ENCODE data around the gene TBC1D3I. TPM values are rescaled to one million over a fixed set of nuclear protein-coding genes. Genes with fewer than 3 reads are reported as not detected.
"Not testable (repeated sequence)": the region's sequence is repeated elsewhere in the genome, so short reads cannot be mapped to it uniquely, and the experiment has no call there.

Gene TBC1D3I
- total RNA-seq, 2 experiments from 2014 or later, result 0.45 to 1.1 TPM

- DNase-seq (no peak), ATAC-seq (no peak)
- Mint-ChIP-seq H3K9me3 (ENCODE audit: low read depth) (peaks cover 6% of the 10 kb centered on the region), H3K4me1 (peaks cover 54% of the 10 kb centered on the region), H3K4me3 (no peak overlapping the region), H3K36me3 (peaks cover 11% of the 10 kb centered on the region), H3K27me3 (no peaks in the 10 kb centered on the region), H3K27ac (no peak overlapping the region)
- CTCF ChIA-PET, result interaction anchor here (0.9 to 1.4 kb wide), 2 partner anchors 18 to 269 kb away, joined by 3 to 5 read pairs; partner anchors contain the start of genes CCL3L1 and CCL3L3
Observed at GRCh38 chr17:36213695-36214094, 50.7 kb downstream of the TBC1D3I start.

DNA sequence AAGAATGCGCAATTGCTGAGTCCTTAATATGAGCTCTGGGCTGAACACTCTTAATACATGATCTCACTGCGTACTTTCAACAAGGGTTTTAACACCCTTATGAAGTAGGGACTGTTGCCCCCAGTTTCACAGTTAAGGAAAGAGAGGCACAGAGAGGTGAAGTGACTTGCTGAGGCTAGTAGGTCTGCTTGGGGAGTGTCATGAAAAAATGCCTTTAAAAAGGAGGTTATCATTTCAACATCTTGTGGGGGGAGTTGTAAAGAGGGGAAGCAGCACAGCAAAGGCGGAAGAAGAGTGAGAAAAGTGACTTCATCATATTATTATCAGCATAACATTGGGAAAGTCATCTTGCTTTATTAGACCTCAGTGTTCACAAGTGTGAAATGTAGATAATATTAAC, 51.4 kb downstream of the TBC1D3I start:
- no peak overlapping the region for H3K4me3 Mint-ChIP-seq
- peaks cover 5% of the 10 kb centered on the region for H3K36me3 Mint-ChIP-seq
- H3K27ac Mint-ChIP-seq, result no peak overlapping the region
- H3K27me3 Mint-ChIP-seq, result no peaks in the 10 kb centered on the region
- DNase-seq (no peak), ATAC-seq (no peak)
- H3K9me3 Mint-ChIP-seq (ENCODE audit: low read depth), result peaks cover 3% of the 10 kb centered on the region
- CTCF ChIA-PET, result interaction anchor here (1.9 kb wide), 1 partner anchor 11 kb away, joined by 7 read pairs; no protein-coding TSS in a partner anchor
- peaks cover 54% of the 10 kb centered on the region for H3K4me1 Mint-ChIP-seq

- DNase-seq (no peak), ATAC-seq (no peak)
- CTCF ChIA-PET, result interaction anchor here (1.9 kb wide), 1 partner anchor 10 kb away, joined by 7 read pairs; no protein-coding TSS in a partner anchor
- H3K27me3 Mint-ChIP-seq, result no peaks in the 10 kb centered on the region
- no peak overlapping the region for H3K4me3 Mint-ChIP-seq
- peak overlapping the region; percentile 76 for H3K27ac Mint-ChIP-seq
- no peaks in the 10 kb centered on the region for H3K9me3 Mint-ChIP-seq (ENCODE audit: low read depth)
- peaks cover 57% of the 10 kb centered on the region for H3K4me1 Mint-ChIP-seq
- peaks cover 1% of the 10 kb centered on the region for H3K36me3 Mint-ChIP-seq
Observed at GRCh38 chr17:36212272-36212605, 52.1 kb downstream of the TBC1D3I start.

DNA sequence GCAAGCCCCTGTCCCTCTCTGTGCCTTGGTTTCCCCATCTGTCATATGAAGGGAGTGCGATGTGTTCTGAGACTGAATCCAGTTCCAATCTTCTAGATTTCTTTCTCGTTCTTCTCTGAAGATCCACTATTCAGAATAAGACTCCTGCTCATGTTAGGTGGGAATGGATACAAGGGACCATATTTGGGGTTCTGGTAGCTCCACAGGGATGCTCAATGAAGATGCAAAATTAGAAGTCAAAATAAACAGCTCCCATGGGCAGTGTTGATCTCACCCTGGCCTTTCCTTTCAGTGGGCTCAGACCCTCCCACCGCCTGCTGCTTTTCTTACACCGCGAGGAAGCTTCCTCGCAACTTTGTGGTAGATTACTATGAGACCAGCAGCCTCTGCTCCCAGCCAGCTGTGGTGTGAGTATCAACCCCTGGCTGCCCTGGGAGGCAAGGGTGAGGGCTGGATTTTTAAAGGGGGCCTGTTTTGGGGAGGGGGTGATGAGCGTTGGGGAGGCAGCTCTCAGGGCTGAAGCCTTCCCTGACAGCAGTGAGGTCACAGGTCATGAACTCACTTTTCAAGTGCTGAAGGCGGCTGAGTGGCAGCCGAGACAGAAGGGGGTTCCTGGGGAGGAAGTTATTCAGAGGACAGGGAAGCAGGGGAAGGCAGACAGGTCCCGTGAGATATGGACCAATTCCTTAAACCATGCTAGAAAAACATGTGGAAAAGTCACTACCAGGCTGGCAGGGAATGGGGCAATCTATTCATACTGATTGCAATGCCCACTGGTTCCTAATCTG, 52.7 kb downstream of the TBC1D3I start:
- Mint-ChIP-seq H3K4me3 (peak overlapping the region; percentile 42), H3K4me1 (peaks cover 63% of the 10 kb centered on the region), H3K27ac (peak overlapping the region; percentile 76)
- not testable (repeated sequence) for H3K9me3 Mint-ChIP-seq (ENCODE audit: low read depth); H3K27me3 Mint-ChIP-seq; H3K36me3 Mint-ChIP-seq; DNase-seq
- CTCF ChIA-PET, result interaction anchor here (0.6 to 1.9 kb wide), 2 partner anchors 10 to 26 kb away, joined by 3 to 7 read pairs; no protein-coding TSS in a partner anchor
- peak; percentile 16 for ATAC-seq

- peak within 1 kb of the TSS; percentile 42 for H3K4me3 Mint-ChIP-seq
- DNase-seq (peak; percentile 65), ATAC-seq (peak; percentile 59)
- CTCF ChIA-PET, result interaction anchor here (1.1 to 1.9 kb wide), 5 partner anchors 9 to 447 kb away, joined by 4 to 7 read pairs (median 5); partner anchors contain the start of genes CCL3L1 and CCL3L3
- H3K27me3 Mint-ChIP-seq; H3K9me3 Mint-ChIP-seq (ENCODE audit: low read depth); H3K36me3 Mint-ChIP-seq: not testable (repeated sequence)
- H3K4me1 Mint-ChIP-seq, result peaks cover 71% of the 10 kb centered on the region
- H3K27ac Mint-ChIP-seq, result peak within 1 kb of the TSS; percentile 77
Observed at GRCh38 chr17:36210439-36211211, 53.7 kb downstream of the TBC1D3I start, which contains the start of gene CCL4L2. CCL4L2 (plus strand) TSS chr17:36211063.

DNA sequence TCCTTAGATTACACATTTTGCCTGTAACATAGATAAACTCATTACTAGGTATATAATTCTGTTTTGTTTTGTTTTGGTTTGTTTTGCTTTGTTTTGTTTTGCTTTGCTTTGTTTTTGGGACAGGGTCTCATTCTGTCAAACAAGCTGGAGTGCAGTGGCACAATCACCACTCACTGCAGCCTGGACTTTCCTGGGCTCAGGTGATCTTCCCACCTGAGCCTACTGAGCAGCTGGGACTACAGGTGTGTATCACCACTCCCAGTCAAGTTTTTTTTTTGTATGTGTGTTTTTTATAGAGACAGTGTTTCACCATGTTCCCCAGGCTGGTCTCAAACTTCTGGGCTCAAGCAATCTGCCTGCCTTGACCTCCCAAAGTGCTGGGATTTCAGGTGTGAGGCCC, 54.8 kb downstream of the TBC1D3I start:
- CTCF ChIA-PET, result interaction anchor here (1.3 to 1.5 kb wide), 3 partner anchors 13 to 234 kb away, joined by 5 to 7 read pairs (median 5); partner anchors contain the start of genes CCL3L1 and CCL3L3
- Mint-ChIP-seq H3K4me3 (no peak overlapping the region), H3K27me3 (peaks cover 2% of the 10 kb centered on the region), H3K9me3 (ENCODE audit: low read depth) (no peaks in the 10 kb centered on the region), H3K4me1 (peaks cover 71% of the 10 kb centered on the region), H3K36me3 (peaks cover 1% of the 10 kb centered on the region), H3K27ac (no peak overlapping the region)
- ATAC-seq (no peak), DNase-seq (no peak)

DNA sequence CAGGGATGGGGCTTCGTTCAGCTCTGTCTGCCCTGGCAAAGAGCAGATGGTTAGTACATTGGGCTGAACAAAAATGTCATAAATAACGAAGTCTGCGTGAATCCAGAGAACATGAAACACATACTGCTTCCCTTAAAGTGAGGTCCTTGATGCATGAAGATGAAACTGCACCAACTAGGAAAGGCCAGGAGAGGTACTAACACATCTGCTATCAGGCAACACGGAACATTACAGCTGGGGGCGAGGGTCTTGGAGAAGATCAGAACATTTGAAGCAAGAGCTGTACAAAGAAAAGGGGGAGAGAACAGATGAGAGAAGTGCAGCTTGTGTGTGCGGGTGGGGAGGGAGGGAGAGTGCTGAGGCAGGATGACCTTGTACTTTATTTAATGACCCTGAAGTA, 57.0 kb downstream of the TBC1D3I start:
- H3K36me3 Mint-ChIP-seq; ATAC-seq; DNase-seq; H3K9me3 Mint-ChIP-seq (ENCODE audit: low read depth); H3K27ac Mint-ChIP-seq; H3K27me3 Mint-ChIP-seq; H3K4me3 Mint-ChIP-seq; CTCF ChIA-PET: not testable (repeated sequence)
- H3K4me1 Mint-ChIP-seq, result peaks cover 72% of the 10 kb centered on the region

- peaks cover 72% of the 10 kb centered on the region for H3K4me1 Mint-ChIP-seq
- not testable (repeated sequence) for H3K27me3 Mint-ChIP-seq; H3K27ac Mint-ChIP-seq; H3K9me3 Mint-ChIP-seq (ENCODE audit: low read depth); DNase-seq; H3K36me3 Mint-ChIP-seq; H3K4me3 Mint-ChIP-seq
- peak; percentile 35 for ATAC-seq
- CTCF ChIA-PET, result interaction anchor here (0.7 to 0.9 kb wide), 2 partner anchors 22 to 23 kb away, joined by 3 read pairs; no protein-coding TSS in a partner anchor
Observed at GRCh38 chr17:36206486-36206821, 57.9 kb downstream of the TBC1D3I start.

- peaks cover 1% of the 10 kb centered on the region for H3K36me3 Mint-ChIP-seq
- peaks cover 73% of the 10 kb centered on the region for H3K4me1 Mint-ChIP-seq
- no peaks in the 10 kb centered on the region for H3K9me3 Mint-ChIP-seq (ENCODE audit: low read depth)
- peaks cover 2% of the 10 kb centered on the region for H3K27me3 Mint-ChIP-seq
- DNase-seq (no peak), ATAC-seq (no peak)
- H3K4me3 Mint-ChIP-seq, result no peak overlapping the region
- CTCF ChIA-PET, result interaction anchor here (0.7 to 2.1 kb wide), 8 partner anchors 9 to 230 kb away, joined by 3 to 11 read pairs (median 3); partner anchors contain the start of genes CCL3L1 and CCL3L3
- peak overlapping the region; percentile 65 for H3K27ac Mint-ChIP-seq
Observed at GRCh38 chr17:36205637-36206485, 58.5 kb downstream of the TBC1D3I start.

- no peaks in the 10 kb centered on the region for H3K9me3 Mint-ChIP-seq (ENCODE audit: low read depth)
Observed at GRCh38 chr17:36204724-36205500, 59.5 kb downstream of the TBC1D3I start.

More at GRCh38 chr17:36204724-36205500, 59.5 kb downstream of the TBC1D3I start:
- Mint-ChIP-seq H3K27ac (peak overlapping the region; percentile 65), H3K27me3 (peaks cover 5% of the 10 kb centered on the region), H3K36me3 (peaks cover 1% of the 10 kb centered on the region), H3K4me3 (no peak overlapping the region), H3K4me1 (peaks cover 71% of the 10 kb centered on the region)
- DNase-seq (no peak), ATAC-seq (no peak)
- CTCF ChIA-PET, result interaction anchor here (0.9 to 2.8 kb wide), 8 partner anchors 8 to 278 kb away, joined by 3 to 11 read pairs (median 4); partner anchors contain the start of genes CCL3L1 and CCL3L3
